Epithelial cell of proximal tubule (primary cell): Measurements from ENCODE around the gene PSME3. TPM values are rescaled to one million over a fixed set of nuclear protein-coding genes. Genes with fewer than 3 reads are reported as not detected.

Source experiments
- DNase-seq: peaks from one replicate; pipeline ENCODE4 v3.0.0-alpha.2; 2011; ENCODE audit warnings: low read depth
- H3K4me3 ChIP-seq: 2 replicates; pipeline ENCODE4 v1.5.1; 2011; ENCODE audit warnings: low read depth, mild to moderate bottlenecking, low read length
- CTCF ChIP-seq: conservative IDR thresholded peaks from 2 replicates; pipeline ENCODE4 v1.5.1; 2012; ENCODE audit warnings: low read depth, mild to moderate bottlenecking, low read length
- total RNA-seq: library from RNA; depleted of rRNA; stranded (reverse); fragments of >200 nt; gene quantifications from 2 replicates; pipeline ENCODE4 v1.2.3, GENCODE V29; 2015

Gene PSME3
- total RNA-seq, 1 donor from 2014 or later = 126 TPM

GRCh38 chr17:42833767-42834422 is 698 bp downstream of the PSME3 start:
- no peak for DNase-seq
- TF ChIP-seq CTCF = no peak
- peak overlapping the region; percentile 94 for H3K4me3 ChIP-seq

GRCh38 chr17:42835732-42836131 is 2.5 kb downstream of the PSME3 start:
- no peak overlapping the region for H3K4me3 ChIP-seq
- DNase-seq = no peak
- no peak for TF ChIP-seq CTCF

GRCh38 chr17:42841975-42842685 is 8.9 kb downstream of the PSME3 start:
- no peak for TF ChIP-seq CTCF
- H3K4me3 ChIP-seq = no peak overlapping the region
- DNase-seq = no peak

GRCh38 chr17:42843358-42843934 is 10.2 kb downstream of the PSME3 start:
- no peak overlapping the region for H3K4me3 ChIP-seq
- TF ChIP-seq CTCF = peak; percentile 100
- DNase-seq = no peak

- DNase-seq = no peak
- no peak within 1 kb of the TSS for H3K4me3 ChIP-seq
- no peak for TF ChIP-seq CTCF
These were observed 11.1 kb downstream of the PSME3 start, which contains the start of gene AOC2 for GRCh38 chr17:42844271-42844670. TSS of gene AOC2 (plus strand) at chr17:42844580. CDS start at chr17:42844627, 47 bp downstream.

- TF ChIP-seq CTCF = no peak
- DNase-seq = no peak
- H3K4me3 ChIP-seq = no peak overlapping the region
These were observed 11.8 kb downstream of the PSME3 start for GRCh38 chr17:42844761-42845555.
